Measurements from ENCODE around the gene S100Z.

- TF ChIP-seq CTCF (IDR thresholded peaks at IDR 0.05; ENCODE audit: insufficient read depth, low read depth, low read length) (no peak), EZH2 (IDR thresholded peaks at IDR 0.05; ENCODE audit: insufficient read depth, low read length) (no peak)
Observed at GRCh38 chr5:76866503-76866902, 16.7 kb downstream of the S100Z start.

All from astrocyte (in vitro differentiated cells and primary cell).